T-helper 9 cell (primary cell): Measurements from ENCODE around the gene PDE3A.
"Not testable (repeated sequence)": the region's sequence is repeated elsewhere in the genome, so short reads cannot be mapped to it uniquely, and the experiment has no call there.

Experiments used
- DNase-seq: peaks from one replicate; pipeline ENCODE4 v3.0.0-alpha.2; 2020

The PDE3A gene

DNA sequence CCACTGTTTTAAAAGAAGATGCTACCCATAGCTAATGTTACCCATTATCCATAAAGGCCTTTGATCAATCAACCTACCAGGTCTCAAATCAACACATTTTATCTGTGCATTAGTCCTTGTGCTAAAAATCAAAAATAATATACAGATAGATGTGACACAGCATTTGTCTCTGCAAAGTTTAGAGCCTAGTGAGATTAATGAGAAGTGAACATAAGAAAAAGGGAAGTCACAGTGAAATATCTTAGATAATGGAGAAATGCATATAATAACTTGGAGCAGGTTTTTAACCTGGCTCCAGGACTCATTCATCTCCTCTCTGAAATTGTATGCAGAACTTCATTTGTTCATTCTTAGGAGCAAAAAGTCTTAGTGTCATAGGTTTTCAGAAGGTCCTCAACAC, 7.2 kb downstream of the PDE3A start:
- no peak for DNase-seq

DNA sequence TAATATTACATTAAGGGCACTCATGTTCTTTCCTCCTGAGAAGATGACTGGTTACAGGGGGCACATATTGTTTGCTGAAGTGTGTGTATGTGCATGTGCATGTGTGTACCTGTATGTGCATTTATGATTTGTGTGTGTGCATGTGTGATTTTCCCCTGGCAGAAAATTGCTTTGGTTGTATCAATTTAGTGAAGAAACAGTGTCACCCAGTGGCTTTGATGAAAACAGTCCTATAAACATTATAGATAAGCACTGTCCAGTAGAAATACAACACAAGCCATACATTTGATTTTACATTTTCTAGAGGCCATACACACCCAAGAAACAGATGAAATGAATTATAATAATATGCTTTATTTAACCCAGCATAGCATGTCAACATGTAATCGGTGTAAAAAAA, 8.6 kb downstream of the PDE3A start:
- DNase-seq: no peak

DNA sequence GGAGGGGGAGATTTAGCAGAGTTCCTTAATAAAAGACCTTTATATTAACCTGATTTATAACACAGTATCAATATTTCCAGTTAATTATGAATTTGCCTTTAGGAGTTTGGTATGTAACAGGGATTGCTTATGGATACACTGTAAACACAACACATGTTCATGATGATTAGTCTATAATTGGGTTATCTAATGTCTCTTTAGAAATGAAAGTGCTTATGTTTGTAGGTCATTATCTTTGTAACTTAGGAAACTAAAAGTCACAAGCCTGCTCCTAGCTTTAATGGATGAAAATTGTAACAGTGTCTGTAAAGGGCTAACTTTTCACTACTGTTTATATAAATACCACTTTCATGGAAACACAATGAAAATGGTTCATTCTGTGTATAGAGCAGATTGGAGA, 9.4 kb downstream of the PDE3A start:
- no peak for DNase-seq

DNA sequence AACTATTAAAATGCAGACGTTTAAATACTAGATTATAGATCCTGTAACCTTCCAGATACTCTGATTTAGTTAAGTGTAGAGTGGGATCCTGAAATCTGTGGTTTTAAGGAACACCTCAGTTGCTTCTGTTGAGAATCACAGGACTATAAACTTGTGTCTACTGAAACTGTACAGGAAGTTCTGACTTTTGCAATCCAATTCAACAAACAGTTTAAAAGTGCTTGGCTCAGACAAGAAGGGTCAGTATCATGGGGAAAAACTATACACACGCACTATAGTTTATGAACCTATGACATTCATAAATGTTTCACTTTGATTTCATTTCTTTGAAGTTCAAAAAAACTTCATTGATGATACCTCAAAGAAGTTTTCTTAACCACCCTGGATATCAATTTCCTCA, 13.8 kb downstream of the PDE3A start:
- no peak for DNase-seq

DNA sequence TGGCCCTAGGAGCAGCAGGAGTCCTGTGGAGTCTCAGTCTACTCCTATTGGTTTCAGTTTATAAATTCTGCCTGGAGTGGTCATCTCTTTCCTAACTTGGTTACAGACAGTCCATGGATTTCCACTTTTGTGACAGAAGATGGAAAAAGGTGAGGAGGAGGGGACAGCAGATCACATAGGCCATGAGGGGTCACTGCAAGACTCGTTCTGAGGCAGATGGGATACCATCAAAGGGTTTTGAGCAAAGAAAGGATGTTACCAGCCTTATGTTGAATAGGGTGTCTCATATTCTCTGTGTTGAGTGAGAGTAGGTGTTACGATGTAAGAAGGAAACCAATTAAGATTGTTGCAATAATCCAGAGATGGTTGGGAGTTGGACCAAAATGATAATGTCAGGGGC, 15.3 kb downstream of the PDE3A start:
- DNase-seq: no peak

DNA sequence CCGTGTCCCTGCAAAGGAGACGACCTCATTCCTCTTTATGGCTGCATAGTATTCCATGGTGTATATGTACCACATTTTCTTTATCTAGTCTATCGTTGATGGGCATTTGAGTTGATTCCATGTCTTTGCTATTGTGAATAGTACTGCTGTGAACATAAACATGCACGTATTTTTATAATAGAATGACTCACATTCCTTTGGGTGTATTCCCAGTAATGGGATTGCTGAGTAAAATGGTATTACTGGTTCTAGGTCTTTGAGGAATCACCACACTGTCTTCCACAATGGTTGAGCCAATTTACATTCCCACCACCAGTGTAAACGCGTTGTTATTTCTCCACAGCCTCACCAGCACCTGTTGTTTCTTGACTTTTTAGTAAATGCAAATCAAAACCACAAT, 16.5 kb downstream of the PDE3A start:
- not testable (repeated sequence) for DNase-seq

DNA sequence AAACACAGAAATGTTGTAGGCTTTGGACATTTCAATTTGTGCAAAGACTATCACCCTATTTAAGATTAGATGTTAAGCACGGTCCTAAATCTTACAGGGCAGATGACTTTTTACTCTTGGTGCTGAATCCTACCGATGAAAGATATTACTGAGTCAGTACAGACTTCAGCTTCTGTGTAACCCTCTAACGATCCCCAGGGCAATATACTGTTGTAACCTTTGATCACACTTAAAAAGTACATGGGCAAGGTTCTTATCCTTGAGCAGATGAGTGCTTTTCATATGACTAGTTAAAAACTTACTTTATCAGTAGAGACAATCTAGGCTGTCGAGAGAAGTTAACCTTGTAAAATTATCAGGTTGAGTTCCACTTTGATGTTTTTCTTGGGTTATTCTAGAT, 22.5 kb downstream of the PDE3A start:
- no peak for DNase-seq

DNA sequence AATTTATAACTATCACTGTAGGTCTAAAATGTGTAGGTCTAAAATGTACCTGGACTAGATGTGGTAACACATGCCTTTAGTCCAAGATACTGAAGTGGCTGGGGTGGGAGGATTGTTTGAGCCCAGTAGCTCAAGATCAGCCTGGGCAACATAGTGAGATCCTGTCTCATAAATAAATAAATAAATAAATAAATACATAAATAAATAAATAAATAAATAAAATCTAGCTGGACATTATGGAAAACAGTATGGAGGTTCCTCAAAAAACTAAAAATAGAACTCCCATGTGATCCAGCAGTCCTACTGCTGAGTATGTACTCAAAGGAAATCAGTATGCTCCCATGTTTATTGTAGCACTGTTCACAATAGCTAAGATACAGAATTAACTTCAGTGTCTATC, 24.0 kb downstream of the PDE3A start:
- DNase-seq: no peak

DNA sequence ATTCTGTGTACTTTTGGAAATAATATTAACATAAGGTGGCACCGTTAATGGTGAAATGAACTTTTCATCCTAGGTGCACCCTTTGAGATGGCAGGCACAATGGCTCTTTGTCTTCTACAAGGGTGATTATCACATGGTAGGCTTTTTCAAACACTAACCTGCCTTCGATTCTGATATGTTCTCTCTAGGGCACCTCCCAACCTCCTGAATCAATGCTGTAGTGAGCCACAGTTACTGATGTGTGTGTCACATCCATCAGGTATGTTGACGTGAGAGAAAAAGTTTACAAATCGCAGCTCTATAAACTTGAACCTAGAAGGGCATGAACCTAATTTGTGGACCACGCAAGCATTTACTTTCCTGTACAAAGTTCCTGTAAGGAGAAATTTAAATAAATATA, 25.4 kb downstream of the PDE3A start:
- no peak for DNase-seq

DNA sequence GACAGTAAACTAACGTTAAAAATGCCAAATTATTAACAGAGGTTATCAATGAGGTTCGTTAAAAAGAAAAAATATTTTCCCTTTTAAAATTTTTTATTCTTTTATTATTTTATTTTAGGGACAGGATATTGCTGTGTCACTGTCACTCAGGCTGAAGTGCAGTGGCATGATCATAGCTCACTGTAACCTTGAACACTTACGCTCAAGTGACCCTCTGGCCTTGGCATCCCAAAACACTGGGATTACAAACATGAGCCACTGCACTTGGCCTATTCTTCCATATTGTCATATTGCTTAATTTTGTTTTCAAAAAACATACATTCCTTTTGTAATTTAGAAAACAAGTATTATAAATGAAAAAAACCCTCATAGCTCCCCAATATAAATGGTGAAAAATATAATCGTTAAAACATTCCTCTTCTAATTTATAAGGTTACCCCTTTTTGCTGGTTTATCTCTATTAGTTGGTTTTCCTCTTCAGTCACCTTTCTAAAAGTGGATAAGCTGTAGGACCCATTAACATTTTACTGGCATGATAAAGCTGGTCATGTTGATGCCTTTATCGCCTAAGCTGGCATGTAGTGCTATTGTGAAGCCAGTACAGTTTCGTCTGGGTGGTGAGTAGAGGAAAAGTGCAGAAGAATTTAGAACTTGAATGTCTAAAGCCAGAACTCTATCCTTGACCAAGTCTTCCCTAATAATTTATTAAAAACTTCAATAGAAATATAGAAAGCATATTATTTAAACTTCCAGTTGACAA, 27.6 kb downstream of the PDE3A start:
- no peak for DNase-seq

DNA sequence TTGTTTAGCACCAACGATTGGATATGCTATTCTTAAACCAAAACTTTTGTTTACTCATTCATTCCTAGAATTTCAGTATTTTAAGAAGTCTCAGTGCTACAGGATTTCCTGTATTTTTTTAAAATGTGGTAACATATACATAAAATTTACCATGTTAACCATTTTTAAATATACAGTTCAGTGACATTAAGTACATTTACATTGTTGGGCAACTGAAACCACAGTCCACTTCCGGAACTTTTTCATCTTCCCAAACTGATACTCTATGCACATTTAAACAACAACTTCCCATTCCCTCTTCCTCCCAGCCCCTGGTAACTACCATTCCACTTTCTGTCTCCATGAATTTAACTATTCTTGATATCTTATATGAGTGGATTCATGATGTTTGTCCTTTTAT, 30.3 kb downstream of the PDE3A start:
- no peak for DNase-seq

DNA sequence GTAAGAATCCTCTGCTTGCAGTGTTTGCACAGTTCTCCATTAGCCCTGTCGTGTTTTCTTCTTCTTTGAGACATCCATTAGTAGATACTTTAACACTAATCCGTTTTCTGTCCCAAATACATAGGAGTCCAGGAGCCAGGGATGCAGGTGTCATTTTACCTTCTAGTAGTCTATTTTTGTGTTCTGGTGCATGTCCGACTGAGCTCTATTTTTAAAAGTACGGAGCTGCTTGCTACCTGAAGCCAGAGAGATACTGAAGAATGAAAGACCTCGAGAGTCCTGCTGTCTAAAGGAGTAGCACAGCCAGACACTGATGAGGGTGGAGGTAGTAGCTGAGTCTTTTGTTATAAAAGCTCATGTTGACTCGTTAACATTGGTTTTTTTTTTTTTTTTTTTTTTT, 31.7 kb downstream of the PDE3A start:
- no peak for DNase-seq

DNA sequence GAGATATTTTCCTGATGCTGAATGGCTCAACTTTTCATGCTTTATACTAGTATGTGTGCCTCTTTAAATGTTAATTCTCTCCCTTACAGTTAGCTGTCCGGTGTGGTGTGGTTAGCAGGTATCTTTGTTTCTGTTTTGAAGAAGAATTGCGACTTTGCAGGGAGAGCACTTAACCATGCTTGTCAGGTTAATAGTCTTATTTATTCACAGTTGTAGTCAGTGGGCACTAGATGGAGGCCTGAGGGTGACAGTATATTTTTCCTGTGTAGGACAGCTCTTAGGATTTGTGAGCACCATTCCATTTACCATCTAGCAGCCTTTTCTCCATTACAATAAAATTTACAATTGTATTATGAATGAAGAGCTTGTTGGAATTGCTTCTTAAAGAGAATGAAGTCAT, 34.9 kb downstream of the PDE3A start:
- DNase-seq: no peak

DNA sequence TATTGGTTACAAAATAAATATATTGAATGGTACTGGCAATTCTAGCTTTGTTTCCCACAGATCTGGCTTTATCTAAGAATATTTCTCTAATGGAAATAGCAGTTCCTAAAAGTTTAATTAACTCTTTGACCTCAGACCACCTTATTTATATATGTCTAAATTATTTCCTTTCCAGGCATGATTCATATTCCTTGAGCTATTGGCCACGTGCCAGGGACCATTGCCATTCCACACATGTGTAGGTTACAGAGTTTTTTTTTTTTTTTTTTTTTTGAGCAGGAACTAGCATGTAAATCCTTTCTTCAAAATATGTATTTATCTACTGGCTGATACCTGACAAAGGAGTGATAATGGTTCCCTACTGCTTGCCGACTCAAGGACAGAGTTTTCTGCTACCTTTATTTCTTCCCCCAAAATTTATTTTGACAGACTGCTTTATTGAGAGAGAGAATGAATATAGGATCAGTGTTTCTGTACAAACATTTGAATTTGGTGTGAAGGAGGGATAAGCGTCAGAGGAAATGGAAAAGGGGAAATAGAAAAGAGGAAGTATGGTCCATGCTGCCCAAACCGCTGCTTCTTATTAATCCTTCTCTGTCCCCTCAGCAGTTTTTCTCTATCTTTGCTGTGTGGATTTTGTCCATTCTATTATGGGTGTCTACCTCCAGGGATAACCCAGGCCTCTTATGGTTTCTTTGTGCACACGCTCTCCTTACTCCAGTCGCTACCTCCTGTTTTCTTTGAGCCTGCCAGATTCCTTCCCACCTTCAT, 36.4 kb downstream of the PDE3A start:
- no peak for DNase-seq

DNA sequence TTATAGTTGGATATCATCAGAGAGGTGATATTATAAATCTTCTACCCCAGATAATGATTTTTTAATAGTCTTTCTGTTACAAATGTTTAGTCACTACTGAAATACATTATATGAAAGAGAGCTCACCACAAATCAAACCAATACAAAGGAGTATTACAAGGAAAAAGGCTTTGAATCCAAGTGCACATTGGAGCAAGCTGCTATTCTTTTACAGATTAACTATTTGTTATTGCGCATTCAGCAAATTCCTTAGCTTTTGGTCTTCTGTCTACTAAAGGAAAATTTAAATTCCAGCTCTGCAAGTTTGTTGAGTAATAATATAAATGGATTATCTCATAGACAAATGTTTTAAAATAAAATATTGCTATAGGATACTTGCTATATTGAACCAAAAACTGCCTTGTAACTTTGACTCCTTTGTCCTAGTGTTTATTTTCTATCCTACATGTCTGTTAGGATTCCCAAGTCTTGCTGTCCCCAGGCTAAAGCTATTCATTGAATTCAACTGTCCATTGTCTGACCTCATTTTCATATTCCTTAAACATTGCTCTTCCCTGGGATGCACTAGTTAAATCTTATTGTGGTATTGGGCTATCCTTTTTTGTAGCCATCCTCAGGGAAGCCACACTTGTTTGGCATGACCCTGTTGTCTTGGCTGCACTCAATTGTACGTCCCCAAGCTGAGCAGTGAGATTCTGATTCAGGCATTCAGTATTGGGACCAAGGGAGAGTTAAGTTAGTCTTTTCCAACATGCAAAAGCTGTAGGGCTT, 41.5 kb downstream of the PDE3A start:
- DNase-seq: no peak

DNA sequence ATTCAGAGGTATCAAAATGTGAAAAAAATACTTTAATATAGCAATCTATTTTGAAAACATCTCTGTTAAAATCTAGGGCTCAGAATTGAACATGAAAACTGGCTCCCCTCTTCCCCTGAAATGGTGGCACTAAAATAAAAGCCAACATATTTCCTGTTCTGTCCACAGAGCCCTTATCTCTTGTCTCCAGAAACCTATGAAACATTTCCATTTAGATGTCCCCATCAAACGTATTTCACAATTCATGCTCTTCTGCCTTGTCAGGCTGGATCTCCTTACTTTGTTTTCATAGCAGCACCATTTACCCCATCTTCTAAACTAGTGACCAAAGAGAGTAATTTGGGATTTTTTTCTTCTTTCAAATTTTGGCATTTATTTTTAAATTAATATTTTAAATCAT, 42.4 kb downstream of the PDE3A start:
- DNase-seq: no peak

DNA sequence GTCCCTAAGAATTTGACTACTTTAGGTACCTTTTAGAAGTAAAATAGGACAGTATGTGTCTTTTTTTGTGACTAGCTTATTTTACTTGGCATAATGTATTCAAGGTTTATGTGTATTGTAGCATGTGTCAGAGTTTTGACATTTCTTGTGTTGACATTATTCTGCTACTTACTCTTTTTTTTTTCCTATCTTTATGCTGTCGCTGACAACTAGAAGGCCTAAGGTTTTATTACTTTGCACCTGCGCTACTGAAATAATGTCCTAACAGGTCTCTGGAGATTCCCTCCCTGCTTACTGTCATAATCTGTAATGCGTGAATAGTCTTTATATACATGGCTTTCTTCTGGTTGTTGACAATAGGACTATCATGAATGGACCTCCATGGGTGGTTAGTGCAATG, 43.0 kb downstream of the PDE3A start:
- DNase-seq: no peak

DNA sequence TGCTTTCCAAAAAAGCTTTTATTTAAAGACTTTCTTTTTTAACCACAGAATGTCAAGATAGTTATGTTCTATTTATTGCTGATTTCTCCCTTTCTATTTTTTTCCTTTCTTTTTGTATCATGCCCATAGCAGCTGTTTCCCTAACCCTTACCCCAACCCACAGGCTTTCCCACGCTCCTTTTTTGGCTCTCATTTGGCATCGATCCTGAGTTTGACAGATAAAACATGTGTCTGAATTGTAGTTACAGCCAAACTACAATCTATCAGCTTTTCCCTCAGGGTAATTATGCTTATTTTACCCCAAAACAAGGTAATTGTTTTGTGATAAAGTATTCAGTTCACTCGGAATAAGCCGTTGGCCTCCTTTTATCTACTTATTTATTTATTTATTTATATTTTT, 46.7 kb downstream of the PDE3A start:
- no peak for DNase-seq

DNA sequence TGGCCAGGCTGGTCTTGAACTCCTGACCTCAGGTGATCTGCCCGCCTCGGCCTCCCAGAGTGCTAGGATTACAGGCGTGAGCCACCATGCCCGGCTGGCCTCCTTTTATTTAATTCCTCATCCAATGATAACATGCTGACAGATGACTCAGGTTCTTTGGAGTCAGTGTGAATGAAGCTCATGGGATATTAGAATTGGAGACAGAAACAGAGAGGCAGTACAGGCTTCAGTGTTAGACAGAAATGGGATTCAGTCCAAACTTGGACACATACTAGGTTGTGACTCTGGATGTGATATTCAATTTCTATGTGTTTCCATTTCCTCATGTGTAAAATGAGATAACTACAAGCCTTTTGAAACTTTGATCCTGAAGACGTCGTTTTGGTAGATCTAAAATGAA, 47.3 kb downstream of the PDE3A start:
- no peak for DNase-seq

DNA sequence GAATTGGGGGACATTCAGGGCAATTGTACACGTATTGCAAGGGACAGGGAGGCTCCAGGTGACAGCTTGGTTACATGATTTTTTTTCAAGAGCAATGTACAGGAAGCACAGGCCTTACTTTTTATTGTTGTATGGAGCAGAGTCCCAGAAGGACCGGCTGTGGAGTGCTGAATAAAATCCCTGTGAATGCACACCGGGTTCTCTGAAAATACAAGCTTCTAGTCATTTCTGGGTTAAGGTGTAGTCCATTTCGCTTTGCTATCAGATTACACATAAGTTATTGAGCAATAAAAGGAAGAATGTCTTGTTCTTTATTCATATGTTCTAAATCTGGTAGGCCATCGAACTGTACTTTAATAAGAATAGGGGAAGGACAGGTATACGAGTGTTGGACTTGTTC, 52.2 kb downstream of the PDE3A start:
- DNase-seq: no peak

DNA sequence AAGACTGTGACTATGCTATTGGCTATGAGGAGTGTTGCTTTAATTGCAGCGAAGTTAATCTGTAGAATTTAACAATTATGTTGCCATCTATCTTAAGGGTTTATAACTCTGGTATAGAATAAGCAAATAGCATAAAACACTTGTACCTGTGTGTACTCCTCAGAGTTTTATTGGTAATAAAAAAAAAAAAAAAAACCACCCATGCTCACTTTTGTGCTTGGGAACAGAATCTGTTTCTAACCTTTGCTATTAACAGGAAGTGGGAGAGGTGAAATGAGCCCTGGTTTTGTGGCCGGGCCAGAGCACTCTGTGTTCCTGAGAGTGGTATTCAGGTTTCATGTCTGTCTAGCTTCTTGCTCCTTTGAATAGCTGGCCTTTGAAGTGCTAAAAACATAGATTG, 53.1 kb downstream of the PDE3A start:
- DNase-seq: no peak

DNA sequence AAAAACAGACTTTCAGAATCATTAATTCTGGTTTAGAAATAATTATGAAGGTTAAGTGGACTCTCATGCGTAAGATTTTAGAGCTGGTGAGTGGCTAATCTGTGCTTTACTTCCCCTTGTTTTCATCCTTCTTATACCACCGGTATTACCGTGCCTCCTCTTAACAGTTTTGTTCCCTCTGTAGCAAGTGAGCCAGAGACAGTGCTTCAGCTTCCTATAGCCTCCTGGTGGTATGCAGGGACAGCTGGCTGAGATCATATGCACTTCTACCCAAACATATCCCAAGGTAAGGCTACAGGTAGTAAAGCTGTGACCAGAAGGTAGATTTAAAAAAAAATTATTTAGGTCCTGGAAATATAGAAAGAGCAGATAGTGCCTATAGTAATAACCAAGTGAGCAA, 55.2 kb downstream of the PDE3A start:
- DNase-seq: no peak

DNA sequence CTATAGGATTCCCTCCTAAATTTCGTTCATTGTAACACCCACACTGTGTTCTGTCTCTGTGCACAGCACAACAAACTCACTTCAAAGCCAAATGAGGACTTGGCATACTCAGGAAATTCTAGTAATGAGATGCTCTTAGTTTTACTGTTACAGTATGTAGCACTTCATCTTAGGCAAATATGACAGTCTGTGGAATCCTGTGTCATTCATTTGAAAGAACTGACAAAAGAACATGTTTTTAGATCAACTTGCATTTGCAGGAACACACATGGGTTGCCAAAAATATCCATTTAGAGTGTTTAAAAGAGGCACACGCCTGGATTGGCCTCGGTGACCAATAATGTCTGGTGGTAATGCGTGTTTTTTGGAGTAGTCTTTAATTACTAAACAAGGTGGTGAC, 56.5 kb downstream of the PDE3A start:
- DNase-seq: no peak

DNA sequence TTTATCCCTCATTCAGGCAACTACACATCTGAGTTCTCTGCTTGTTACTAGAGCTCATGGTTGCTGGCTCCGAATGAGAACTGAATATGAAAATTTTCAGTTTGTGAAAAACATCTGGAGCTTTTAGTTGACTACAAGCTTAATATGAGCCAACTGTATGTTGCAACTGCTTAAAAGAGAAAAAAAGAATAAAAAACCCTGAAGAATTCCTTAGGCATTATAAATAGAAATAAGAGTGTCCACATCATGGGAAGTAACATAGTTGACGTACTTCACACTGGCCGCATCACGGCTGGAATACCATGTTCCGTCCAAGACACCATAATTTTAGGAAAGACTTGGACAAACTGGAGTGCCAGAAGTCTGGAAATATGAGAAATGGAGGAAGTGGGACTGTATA, 57.9 kb downstream of the PDE3A start:
- DNase-seq: no peak
